ENCODE measurements around the gene COQ5.

Gene COQ5

GRCh38 chr12:120538281-120539156, 9.6 kb upstream of the COQ5 start:
- H3K9me2 ChIP-seq (replicated peaks; ENCODE audit: insufficient read depth, low read length), result no peaks in the 10 kb centered on the region
- H3K9ac ChIP-seq (ENCODE audit: low read length), result peak overlapping the region; percentile 60
- peak overlapping the region; percentile 88 for H3K4me2 ChIP-seq (ENCODE audit: low read depth, low read length)
- peak overlapping the region; percentile 83 for H3K4me3 ChIP-seq (ENCODE audit: low read length)
- no peaks in the 10 kb centered on the region for H3K27me3 ChIP-seq (replicated peaks; ENCODE audit: insufficient read depth, low read length)
- peaks cover 11% of the 10 kb centered on the region for H3K4me1 ChIP-seq (ENCODE audit: low read length)
- H3F3A ChIP-seq (ENCODE audit: insufficient read depth, low read length), result peaks cover 46% of the 10 kb centered on the region
- H4K20me1 ChIP-seq (ENCODE audit: insufficient read depth, low read length), result no peaks in the 10 kb centered on the region
- H3K27ac ChIP-seq (ENCODE audit: low read length), result peak overlapping the region; percentile 92
- peaks cover 93% of the 10 kb centered on the region for H3K79me2 ChIP-seq (ENCODE audit: low read length)
- DNase-seq, result peak; percentile 68
- H2AFZ ChIP-seq (ENCODE audit: low read length), result no peak overlapping the region
- no peaks in the 10 kb centered on the region for H3K9me3 ChIP-seq (replicated peaks; ENCODE audit: insufficient read depth, low read length)
- no peak for TF ChIP-seq CTCF (IDR thresholded peaks at IDR 0.05; ENCODE audit: low read length)
- no peak for TF ChIP-seq EZH2phosphoT487 (IDR thresholded peaks at IDR 0.05; ENCODE audit: low read length)
- no peak for TF ChIP-seq EZH2 (optimal IDR thresholded peaks at IDR 0.05; ENCODE audit: low read depth, low read length)
- no peaks in the 10 kb centered on the region for H3K36me3 ChIP-seq (replicated peaks; ENCODE audit: insufficient read depth, low read length)

GRCh38 chr12:120537856-120538220, 8.9 kb upstream of the COQ5 start:
- peaks cover 86% of the 10 kb centered on the region for H3K79me2 ChIP-seq (ENCODE audit: low read length)
- H4K20me1 ChIP-seq (ENCODE audit: insufficient read depth, low read length), result no peaks in the 10 kb centered on the region
- H3F3A ChIP-seq (ENCODE audit: insufficient read depth, low read length), result peaks cover 52% of the 10 kb centered on the region
- TF ChIP-seq EZH2phosphoT487 (IDR thresholded peaks at IDR 0.05; ENCODE audit: low read length) (no peak), EZH2 (optimal IDR thresholded peaks at IDR 0.05; ENCODE audit: low read depth, low read length) (no peak), CTCF (IDR thresholded peaks at IDR 0.05; ENCODE audit: low read length) (no peak)
- DNase-seq, result no peak
- H3K9me2 ChIP-seq (replicated peaks; ENCODE audit: insufficient read depth, low read length), result no peaks in the 10 kb centered on the region
- peak overlapping the region; percentile 92 for H3K27ac ChIP-seq (ENCODE audit: low read length)
- H3K9ac ChIP-seq (ENCODE audit: low read length), result peak overlapping the region; percentile 60
- no peaks in the 10 kb centered on the region for H3K27me3 ChIP-seq (replicated peaks; ENCODE audit: insufficient read depth, low read length)
- H3K4me3 ChIP-seq (ENCODE audit: low read length), result peak overlapping the region; percentile 83
- H2AFZ ChIP-seq (ENCODE audit: low read length), result no peak overlapping the region
- peak overlapping the region; percentile 88 for H3K4me2 ChIP-seq (ENCODE audit: low read depth, low read length)
- H3K36me3 ChIP-seq (replicated peaks; ENCODE audit: insufficient read depth, low read length), result no peaks in the 10 kb centered on the region
- H3K4me1 ChIP-seq (ENCODE audit: low read length), result peaks cover 11% of the 10 kb centered on the region
- no peaks in the 10 kb centered on the region for H3K9me3 ChIP-seq (replicated peaks; ENCODE audit: insufficient read depth, low read length)

GRCh38 chr12:120536064-120536791, 7.3 kb upstream of the COQ5 start:
- peak overlapping the region; percentile 83 for H3K4me3 ChIP-seq (ENCODE audit: low read length)
- H3K36me3 ChIP-seq (replicated peaks; ENCODE audit: insufficient read depth, low read length), result no peaks in the 10 kb centered on the region
- no peak overlapping the region for H2AFZ ChIP-seq (ENCODE audit: low read length)
- peak overlapping the region; percentile 92; the same call in 1 of the 2 replicates for H3K27ac ChIP-seq (ENCODE audit: low read length)
- peak; percentile 61 for DNase-seq
- peaks cover 11% of the 10 kb centered on the region for H3K4me1 ChIP-seq (ENCODE audit: low read length)
- peaks cover 70% of the 10 kb centered on the region for H3K79me2 ChIP-seq (ENCODE audit: low read length)
- TF ChIP-seq EZH2phosphoT487 (IDR thresholded peaks at IDR 0.05; ENCODE audit: low read length), result no peak
- no peak for TF ChIP-seq CTCF (IDR thresholded peaks at IDR 0.05; ENCODE audit: low read length)
- no peak for TF ChIP-seq EZH2 (optimal IDR thresholded peaks at IDR 0.05; ENCODE audit: low read depth, low read length)
- no peaks in the 10 kb centered on the region for H3K27me3 ChIP-seq (replicated peaks; ENCODE audit: insufficient read depth, low read length)
- H4K20me1 ChIP-seq (ENCODE audit: insufficient read depth, low read length), result no peaks in the 10 kb centered on the region
- peak overlapping the region; percentile 85 for H3K9ac ChIP-seq (ENCODE audit: low read length)
- H3K9me3 ChIP-seq (replicated peaks; ENCODE audit: insufficient read depth, low read length), result no peaks in the 10 kb centered on the region
- peak overlapping the region; percentile 88 for H3K4me2 ChIP-seq (ENCODE audit: low read depth, low read length)
- no peaks in the 10 kb centered on the region for H3K9me2 ChIP-seq (replicated peaks; ENCODE audit: insufficient read depth, low read length)
- H3F3A ChIP-seq (ENCODE audit: insufficient read depth, low read length), result peaks cover 54% of the 10 kb centered on the region

All from MM.1S (cell line).